K562 (cell line): ENCODE data around the gene ITGA7. TPM values are rescaled to one million over a fixed set of nuclear protein-coding genes. Genes with fewer than 3 reads are reported as not detected.

ENCODE experiments used
- ARID1B ChIP-seq: fragments of 450-650 bp; IDR thresholded peaks from 2 replicates; pipeline ENCODE4 v1.6.1; 2016; ENCODE audit warnings: antibody characterized with exemption, mild to moderate bottlenecking, inconsistent platforms
- ATF7 ChIP-seq: fragments of 450-650 bp; IDR thresholded peaks from 2 replicates; pipeline ENCODE4 v1.7.1; 2014; ENCODE audit warnings: mild to moderate bottlenecking, moderate library complexity
- FOXA3 ChIP-seq, 2 experiments: fragments of 450-650 bp in 1 of 2; sonication (generic) in 1 of 2; formaldehyde crosslinking; IDR thresholded peaks in 1 of 2; conservative IDR thresholded peaks in 1 of 2; 2 replicates each; pipeline versions ENCODE4 v1.4.0 to v1.8.0; 2020 to 2022; ENCODE audit warnings: mild to moderate bottlenecking in 2 of 2, missing genetic modification reagents in 1 of 2
- FOXP1 ChIP-seq: sonication (generic); formaldehyde crosslinking; IDR thresholded peaks from 2 replicates; pipeline ENCODE4 v1.8.0; 2022; ENCODE audit warnings: mild to moderate bottlenecking, missing genetic modification reagents
- JUNB ChIP-seq: fragments of 450-650 bp; formaldehyde crosslinking; conservative IDR thresholded peaks from 2 replicates; pipeline ENCODE4 v1.4.0; 2020; ENCODE audit warnings: mild to moderate bottlenecking
- KLF1 ChIP-seq: fragments of 450-650 bp; IDR thresholded peaks from 2 replicates; pipeline ENCODE4 v1.6.1; 2016; ENCODE audit warnings: missing genetic modification characterization, missing compliant biosample characterization
- KLF16 ChIP-seq: IDR thresholded peaks from 2 replicates; pipeline ENCODE4 v1.6.1; 2016; ENCODE audit warnings: antibody characterized with exemption
- L3MBTL2 ChIP-seq: fragments of 450-650 bp; IDR thresholded peaks from 2 replicates; pipeline ENCODE4 v1.6.1; 2016; ENCODE audit warnings: mild to moderate bottlenecking, moderate library complexity
- NUFIP1 ChIP-seq: fragments of 450-650 bp; IDR thresholded peaks from 2 replicates; pipeline ENCODE4 v1.6.1; 2018; ENCODE audit not compliant: partially characterized antibody
- PHB ChIP-seq: fragments of 250-450 bp; sonication (Bioruptor Pico); IDR thresholded peaks from 2 replicates; pipeline ENCODE4 v1.5.0; 2021
- POLR3A ChIP-seq: IDR thresholded peaks from 2 replicates; pipeline ENCODE4 v1.6.1; 2011; ENCODE audit warnings: borderline replicate concordance, mild to moderate bottlenecking, moderate library complexity; ENCODE audit not compliant: insufficient read length, insufficient read depth; ENCODE audit errors: extremely low read depth
- RBM14 ChIP-seq: fragments of 200-400 bp; formaldehyde crosslinking; IDR thresholded peaks from 2 replicates; pipeline ENCODE4 v1.6.1; 2018; ENCODE audit warnings: low read depth, mild to moderate bottlenecking, low read length, moderate library complexity, borderline replicate concordance; ENCODE audit not compliant: insufficient read depth
- USF2 ChIP-seq: sonication (generic); formaldehyde crosslinking; IDR thresholded peaks from 2 replicates; pipeline ENCODE4 v1.5.0; 2020; ENCODE audit warnings: missing genetic modification reagents
- ZFX ChIP-seq: sonication (generic); formaldehyde crosslinking; IDR thresholded peaks from 2 replicates; pipeline ENCODE4 v1.8.0; 2022; ENCODE audit warnings: mild to moderate bottlenecking, missing genetic modification reagents, moderate library complexity
- ZNF143 ChIP-seq: sonication (generic); formaldehyde crosslinking; IDR thresholded peaks from 2 replicates; pipeline ENCODE4 v1.9.0; 2022; ENCODE audit warnings: mild to moderate bottlenecking, missing genetic modification reagents
- ZNF561 ChIP-seq: fragments of 450-650 bp; formaldehyde crosslinking; conservative IDR thresholded peaks from 2 replicates; pipeline ENCODE4 v1.4.0; 2020; ENCODE audit warnings: mild to moderate bottlenecking, moderate library complexity
- ZSCAN32 ChIP-seq: fragments of 450-650 bp; formaldehyde crosslinking; IDR thresholded peaks from 2 replicates; pipeline ENCODE4 v1.4.0; 2020; ENCODE audit warnings: mild to moderate bottlenecking, moderate library complexity
- polyA plus RNA-seq, 8 experiments: library from polyadenylated mRNA; depleted of rRNA in 4 of 8; stranded (reverse) in 5 of 8; unstranded in 3 of 8; fragments of >200 nt; fragmentation: Nextera tagmentation in 2 of 8; fragmentation: Illumina TruSeq in 1 of 8; extraction: Ambion mirVana in 2 of 8; extraction: Trizol in 1 of 8; gene quantifications; 2 replicates each; pipeline versions ENCODE4 v1.2.1 to v1.2.3, GENCODE V29; 2011 to 2014; ENCODE audit warnings: inconsistent platforms in 1 of 8, missing spikeins in 1 of 8
- total RNA-seq, 7 experiments: library from RNA; depleted of rRNA in 6 of 7; stranded (reverse); fragments of >200 nt in 6 of 7; fragmentation: Illumina TruSeq in 2 of 7; extraction: Trizol in 2 of 7; gene quantifications; 2 replicates each; pipeline versions ENCODE4 v1.2.1 to v1.2.3, GENCODE V29; 2011 to 2021; ENCODE audit warnings: low replicate concordance in 1 of 7
- TF ChIP-seq, protein P1 (sequence below), 2 experiments: IDR thresholded peaks in 1 of 2; conservative IDR thresholded peaks in 1 of 2; 2 replicates each; pipeline ENCODE4 v1.6.1; 2016; ENCODE audit warnings: low read depth in 2 of 2, mild to moderate bottlenecking in 1 of 2, missing compliant biosample characterization in 1 of 2, missing genetic modification characterization in 1 of 2, moderate library complexity in 1 of 2
- TF ChIP-seq, protein P2 (sequence below), 2 experiments: fragments of 250-450 bp in 1 of 2; fragments of 450-650 bp in 1 of 2; sonication (Bioruptor Pico) in 1 of 2; IDR thresholded peaks; 2 replicates each; pipeline versions ENCODE4 v1.6.1 to v1.8.0; 2016 to 2021; ENCODE audit warnings: mild to moderate bottlenecking in 2 of 2, moderate library complexity in 2 of 2, missing compliant biosample characterization in 1 of 2, missing genetic modification characterization in 1 of 2
- TF ChIP-seq, protein P3 (sequence below), 3 experiments: IDR thresholded peaks in 2 of 3; conservative IDR thresholded peaks in 1 of 3; 2 replicates each; pipeline ENCODE4 v1.5.1; 2011 to 2012; ENCODE audit warnings: low read length in 3 of 3, mild to moderate bottlenecking in 3 of 3, control low read depth in 2 of 3, improper control_type of control experiment in 1 of 3, inconsistent platforms in 1 of 3, low read depth in 1 of 3, mixed read lengths in 1 of 3, moderate library complexity in 1 of 3; ENCODE audit not compliant: insufficient read depth in 2 of 3

Gene ITGA7
- total and polyA plus RNA-seq, 9 of the 15 experiments (the other 6 are each of a cell fraction or from before 2014, with no cell fraction given): 0.11 to 2.3 (median 0.56) TPM; not detected in 1

GRCh38 chr12:55724226-55724939, 16.7 kb upstream of the ITGA7 start (continued):
- TF ChIP-seq FOXA3 (CRISPR knock-in tag; conservative IDR thresholded peaks at IDR 0.05 in 1 of 2, IDR thresholded peaks at IDR 0.05 in 1 of 2) (no peak), USF2 (no peak), KLF16 (0 out of 2 replicates have a peak, but pooled peaks have one; percentile 35), L3MBTL2 (no peak), FOXP1 (CRISPR knock-in tag) (no peak), POLR3A (no peak), KLF1 (tag) (no peak), RBM14 (no peak), ZNF143 (CRISPR knock-in tag) (no peak), ARID1B (no peak), NUFIP1 (no peak), ATF7 (no peak), JUNB (CRISPR knock-in tag) (no peak), PHB (CRISPR knock-in tag) (no peak), ZNF561 (CRISPR knock-in tag) (no peak), ZSCAN32 (no peak), ZFX (CRISPR knock-in tag) (no peak)
- TF ChIP-seq, protein P1, sequence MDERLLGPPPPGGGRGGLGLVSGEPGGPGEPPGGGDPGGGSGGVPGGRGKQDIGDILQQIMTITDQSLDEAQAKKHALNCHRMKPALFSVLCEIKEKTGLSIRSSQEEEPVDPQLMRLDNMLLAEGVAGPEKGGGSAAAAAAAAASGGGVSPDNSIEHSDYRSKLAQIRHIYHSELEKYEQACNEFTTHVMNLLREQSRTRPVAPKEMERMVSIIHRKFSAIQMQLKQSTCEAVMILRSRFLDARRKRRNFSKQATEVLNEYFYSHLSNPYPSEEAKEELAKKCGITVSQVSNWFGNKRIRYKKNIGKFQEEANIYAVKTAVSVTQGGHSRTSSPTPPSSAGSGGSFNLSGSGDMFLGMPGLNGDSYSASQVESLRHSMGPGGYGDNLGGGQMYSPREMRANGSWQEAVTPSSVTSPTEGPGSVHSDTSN (CRISPR knock-in tag; IDR thresholded peaks at IDR 0.05; ENCODE audit: low read depth): no peak
- TF ChIP-seq, protein P1 (tag; conservative IDR thresholded peaks at IDR 0.05; ENCODE audit: low read depth): no peak
- TF ChIP-seq, protein P2, sequence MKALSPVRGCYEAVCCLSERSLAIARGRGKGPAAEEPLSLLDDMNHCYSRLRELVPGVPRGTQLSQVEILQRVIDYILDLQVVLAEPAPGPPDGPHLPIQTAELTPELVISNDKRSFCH (CRISPR knock-in tag; IDR thresholded peaks at IDR 0.05): no peak
- TF ChIP-seq, protein P2 (tag; IDR thresholded peaks at IDR 0.05): no peak
- TF ChIP-seq, protein P3, sequence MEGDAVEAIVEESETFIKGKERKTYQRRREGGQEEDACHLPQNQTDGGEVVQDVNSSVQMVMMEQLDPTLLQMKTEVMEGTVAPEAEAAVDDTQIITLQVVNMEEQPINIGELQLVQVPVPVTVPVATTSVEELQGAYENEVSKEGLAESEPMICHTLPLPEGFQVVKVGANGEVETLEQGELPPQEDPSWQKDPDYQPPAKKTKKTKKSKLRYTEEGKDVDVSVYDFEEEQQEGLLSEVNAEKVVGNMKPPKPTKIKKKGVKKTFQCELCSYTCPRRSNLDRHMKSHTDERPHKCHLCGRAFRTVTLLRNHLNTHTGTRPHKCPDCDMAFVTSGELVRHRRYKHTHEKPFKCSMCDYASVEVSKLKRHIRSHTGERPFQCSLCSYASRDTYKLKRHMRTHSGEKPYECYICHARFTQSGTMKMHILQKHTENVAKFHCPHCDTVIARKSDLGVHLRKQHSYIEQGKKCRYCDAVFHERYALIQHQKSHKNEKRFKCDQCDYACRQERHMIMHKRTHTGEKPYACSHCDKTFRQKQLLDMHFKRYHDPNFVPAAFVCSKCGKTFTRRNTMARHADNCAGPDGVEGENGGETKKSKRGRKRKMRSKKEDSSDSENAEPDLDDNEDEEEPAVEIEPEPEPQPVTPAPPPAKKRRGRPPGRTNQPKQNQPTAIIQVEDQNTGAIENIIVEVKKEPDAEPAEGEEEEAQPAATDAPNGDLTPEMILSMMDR (IDR thresholded peaks at IDR 0.05 in 2 of 3, conservative IDR thresholded peaks at IDR 0.05 in 1 of 3; ENCODE audit: insufficient read depth in 2 of 3, low read depth in 1 of 3, low read length in 3 of 3): peak; percentile 88 to 90 (median 89)
